Fibroblast of lung (primary cell): ENCODE data around the gene LIPA. TPM values are rescaled to one million over a fixed set of nuclear protein-coding genes. Genes with fewer than 3 reads are reported as not detected.

Experiments
- DNase-seq, 2 donors: peaks; one replicate each; pipeline versions ENCODE4 v3.0.0 to v3.0.0-alpha.2; 2010; ENCODE audit warnings: low read depth in 2 of 2
- H2AFZ ChIP-seq: 2 replicates; pipeline ENCODE4 v1.5.1; 2012; ENCODE audit warnings: low read length, control low read depth, inconsistent platforms
- H3K27ac ChIP-seq: 2 replicates; pipeline ENCODE4 v1.5.1; 2011; ENCODE audit warnings: low read length, control low read depth; ENCODE audit not compliant: insufficient read depth
- H3K27me3 ChIP-seq: 2 replicates; pipeline ENCODE4 v1.5.1; 2011; ENCODE audit warnings: mild to moderate bottlenecking, low read length; ENCODE audit not compliant: control insufficient read depth, insufficient read depth
- H3K36me3 ChIP-seq: 2 replicates; pipeline ENCODE4 v1.5.1; 2011; ENCODE audit warnings: low read length; ENCODE audit not compliant: control insufficient read depth, insufficient read depth
- H3K4me1 ChIP-seq: 2 replicates; pipeline ENCODE4 v1.5.1; 2011; ENCODE audit warnings: low read length; ENCODE audit not compliant: control insufficient read depth, insufficient read depth; ENCODE audit errors: extremely low read depth
- H3K4me2 ChIP-seq: 2 replicates; pipeline ENCODE4 v1.5.1; 2011; ENCODE audit warnings: low read length, control low read depth; ENCODE audit not compliant: insufficient read depth; ENCODE audit errors: extremely low read depth
- H3K4me3 ChIP-seq, 4 experiments: fragments of 200-600 bp in 1 of 4; sonication (generic) in 1 of 4; replicated peaks in 1 of 4; 2 replicates each; pipeline ENCODE4 v1.5.1; 2011 to 2016; ENCODE audit warnings: low read length in 4 of 4, low read depth in 3 of 4, mild to moderate bottlenecking in 3 of 4, control low read depth in 2 of 4, inconsistent platforms in 1 of 4, mixed read lengths in 1 of 4; ENCODE audit not compliant: insufficient read depth in 1 of 4; ENCODE audit errors: control extremely low read depth in 1 of 4
- H3K79me2 ChIP-seq: 2 replicates; pipeline ENCODE4 v1.5.1; 2012; ENCODE audit warnings: mild to moderate bottlenecking, low read length, inconsistent platforms; ENCODE audit not compliant: control insufficient read depth, insufficient read depth
- H3K9ac ChIP-seq: 2 replicates; pipeline ENCODE4 v1.5.1; 2011; ENCODE audit warnings: mild to moderate bottlenecking, low read length, control low read depth; ENCODE audit not compliant: insufficient read depth
- H3K9me3 ChIP-seq: 2 replicates; pipeline ENCODE4 v1.5.1; 2012; ENCODE audit warnings: low read depth, low read length; ENCODE audit not compliant: control insufficient read depth, insufficient read depth
- H4K20me1 ChIP-seq: 2 replicates; pipeline ENCODE4 v1.5.1; 2011; ENCODE audit warnings: low read length; ENCODE audit not compliant: control insufficient read depth, insufficient read depth; ENCODE audit errors: extremely low read depth
- EZH2 ChIP-seq: IDR thresholded peaks from 2 replicates; pipeline ENCODE4 v1.5.1; 2012; ENCODE audit warnings: low read length, control low read depth, mild to moderate bottlenecking; ENCODE audit errors: missing control alignments
- polyA plus RNA-seq, 2 donors: library from polyadenylated mRNA; depleted of rRNA in 1 of 2; stranded (reverse) in 1 of 2; unstranded in 1 of 2; fragments of >200 nt; gene quantifications; 2 replicates each; pipeline ENCODE4 v1.2.1, GENCODE V29; 2011 to 2012; ENCODE audit warnings: missing spikeins in 1 of 2
- total RNA-seq: library from RNA; depleted of rRNA; stranded (reverse); fragments of >200 nt; gene quantifications from 2 replicates; pipeline ENCODE4 v1.2.1, GENCODE V29; 2014
- TF ChIP-seq, protein P1 (sequence below), 2 donors: IDR thresholded peaks in 1 of 2; conservative IDR thresholded peaks in 1 of 2; 1 replicate in 1 of 2; 2 replicates in 1 of 2; pipeline ENCODE4 v1.5.1; 2011 to 2012; ENCODE audit warnings: low read length in 2 of 2, control low read depth in 1 of 2, inconsistent platforms in 1 of 2, low read depth in 1 of 2, mild to moderate bottlenecking in 1 of 2

The LIPA gene
- total and polyA plus RNA-seq, 2 donors (not counting 1 experiment from before 2014, with no cell fraction given), result 72.3 to 105 TPM

DNA sequence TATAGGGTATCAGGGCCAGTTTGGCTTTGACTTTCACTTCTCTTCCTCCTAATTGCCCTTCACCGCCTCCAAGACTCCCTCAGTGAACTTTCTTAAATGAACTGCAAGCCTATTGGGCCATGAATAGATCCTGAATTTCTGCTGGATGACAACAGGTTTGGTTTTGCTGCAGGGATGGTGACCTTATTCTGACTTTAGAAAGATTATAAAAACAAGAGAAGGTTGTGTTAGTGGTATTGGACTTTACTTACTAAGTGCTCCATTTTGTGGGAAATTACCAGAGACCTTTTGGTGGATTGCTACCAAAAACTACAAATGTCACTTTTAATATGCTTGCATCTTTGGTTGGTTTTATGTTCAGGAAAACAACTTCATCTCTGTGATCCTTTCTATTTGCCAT is 11.5 kb upstream of the LIPA start:
- H3K9me3 ChIP-seq, result no peaks in the 10 kb centered on the region
- H3K27ac ChIP-seq, result no peak overlapping the region
- no peak overlapping the region for H3K4me3 ChIP-seq
- H4K20me1 ChIP-seq, result no peaks in the 10 kb centered on the region
- no peak overlapping the region for H3K4me2 ChIP-seq
- H3K36me3 ChIP-seq, result no peaks in the 10 kb centered on the region
- no peaks in the 10 kb centered on the region for H3K27me3 ChIP-seq
- H3K9ac ChIP-seq, result no peak overlapping the region
- no peak for TF ChIP-seq EZH2
- TF ChIP-seq, protein P1, sequence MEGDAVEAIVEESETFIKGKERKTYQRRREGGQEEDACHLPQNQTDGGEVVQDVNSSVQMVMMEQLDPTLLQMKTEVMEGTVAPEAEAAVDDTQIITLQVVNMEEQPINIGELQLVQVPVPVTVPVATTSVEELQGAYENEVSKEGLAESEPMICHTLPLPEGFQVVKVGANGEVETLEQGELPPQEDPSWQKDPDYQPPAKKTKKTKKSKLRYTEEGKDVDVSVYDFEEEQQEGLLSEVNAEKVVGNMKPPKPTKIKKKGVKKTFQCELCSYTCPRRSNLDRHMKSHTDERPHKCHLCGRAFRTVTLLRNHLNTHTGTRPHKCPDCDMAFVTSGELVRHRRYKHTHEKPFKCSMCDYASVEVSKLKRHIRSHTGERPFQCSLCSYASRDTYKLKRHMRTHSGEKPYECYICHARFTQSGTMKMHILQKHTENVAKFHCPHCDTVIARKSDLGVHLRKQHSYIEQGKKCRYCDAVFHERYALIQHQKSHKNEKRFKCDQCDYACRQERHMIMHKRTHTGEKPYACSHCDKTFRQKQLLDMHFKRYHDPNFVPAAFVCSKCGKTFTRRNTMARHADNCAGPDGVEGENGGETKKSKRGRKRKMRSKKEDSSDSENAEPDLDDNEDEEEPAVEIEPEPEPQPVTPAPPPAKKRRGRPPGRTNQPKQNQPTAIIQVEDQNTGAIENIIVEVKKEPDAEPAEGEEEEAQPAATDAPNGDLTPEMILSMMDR (conservative IDR thresholded peaks at IDR 0.05 in 1 of 2, IDR thresholded peaks at IDR 0.05 in 1 of 2; ENCODE audit: low read depth in 1 of 2, low read length in 2 of 2), result no peak
- peaks cover 10% of the 10 kb centered on the region for H3K4me1 ChIP-seq
- no peaks in the 10 kb centered on the region for H3K79me2 ChIP-seq
- no peak for DNase-seq
- H2AFZ ChIP-seq, result no peak overlapping the region

DNA sequence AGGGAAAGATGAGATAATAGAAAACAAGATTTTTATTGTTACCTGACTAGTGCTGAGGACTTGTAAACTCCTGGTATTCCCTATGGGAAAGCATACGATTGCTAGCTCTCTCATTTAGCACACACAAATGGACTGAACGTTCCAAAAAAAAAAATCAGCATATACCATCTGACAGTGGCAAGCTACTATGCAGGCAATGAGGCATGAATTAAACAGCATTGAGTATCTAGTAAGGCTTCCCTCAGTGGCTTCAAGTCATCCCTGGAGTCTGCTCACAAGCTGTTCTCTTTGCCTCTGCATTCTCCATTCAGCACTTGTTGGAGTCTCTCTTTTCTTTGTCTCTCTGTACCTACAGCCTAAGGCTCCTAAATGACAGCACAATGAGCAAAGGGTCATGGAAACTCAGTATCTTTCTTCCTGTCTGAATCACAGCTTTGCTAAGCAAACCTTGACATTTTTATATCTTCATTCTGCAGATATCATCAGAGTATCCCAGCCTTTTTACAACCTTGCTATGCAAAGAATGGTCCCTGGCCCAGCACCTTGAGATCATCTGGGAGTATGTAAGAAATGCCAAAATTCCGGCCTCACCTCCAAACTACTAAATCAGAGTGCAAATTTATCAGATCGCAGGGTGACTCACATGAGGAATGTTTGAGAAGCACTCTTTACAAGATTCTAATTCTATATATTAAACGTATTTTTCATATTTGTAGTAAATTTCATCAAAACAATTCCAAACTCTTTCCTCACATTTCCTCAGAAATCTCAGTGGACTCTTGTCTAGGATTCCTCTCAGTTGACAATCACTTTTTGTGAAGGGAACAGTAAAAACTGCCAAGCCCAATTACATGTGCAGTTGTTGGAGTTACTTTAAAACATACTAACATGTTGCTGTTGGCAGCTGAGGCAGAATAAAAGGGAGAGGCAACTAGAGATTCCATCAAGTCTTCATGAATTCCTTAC is 10.8 kb upstream of the LIPA start:
- Histone ChIP-seq H3K27me3 (no peaks in the 10 kb centered on the region), H3K4me3 (no peak overlapping the region), H2AFZ (no peak overlapping the region), H3K4me1 (peaks cover 10% of the 10 kb centered on the region), H3K79me2 (no peaks in the 10 kb centered on the region), H3K36me3 (no peaks in the 10 kb centered on the region), H3K9me3 (no peaks in the 10 kb centered on the region), H3K4me2 (no peak overlapping the region), H3K27ac (no peak overlapping the region), H4K20me1 (no peaks in the 10 kb centered on the region), H3K9ac (no peak overlapping the region)
- DNase-seq, result peak in 1 of 2 donors; percentile 74
- TF ChIP-seq EZH2, result no peak
- TF ChIP-seq, protein P1 (conservative IDR thresholded peaks at IDR 0.05 in 1 of 2, IDR thresholded peaks at IDR 0.05 in 1 of 2; ENCODE audit: low read depth in 1 of 2, low read length in 2 of 2), result no peak

GRCh38 chr10:89258881-89259280 is 7.3 kb upstream of the LIPA start:
- H3K4me3 ChIP-seq, result no peak overlapping the region
- no peaks in the 10 kb centered on the region for H3K9me3 ChIP-seq
- H4K20me1 ChIP-seq, result no peaks in the 10 kb centered on the region
- no peaks in the 10 kb centered on the region for H3K79me2 ChIP-seq
- no peak overlapping the region for H3K4me2 ChIP-seq
- peaks cover 10% of the 10 kb centered on the region for H3K4me1 ChIP-seq
- DNase-seq, result no peak
- TF ChIP-seq EZH2, result no peak
- TF ChIP-seq, protein P1 (conservative IDR thresholded peaks at IDR 0.05 in 1 of 2, IDR thresholded peaks at IDR 0.05 in 1 of 2; ENCODE audit: low read depth in 1 of 2, low read length in 2 of 2), result no peak
- no peaks in the 10 kb centered on the region for H3K27me3 ChIP-seq
- no peak overlapping the region for H3K9ac ChIP-seq
- no peaks in the 10 kb centered on the region for H3K36me3 ChIP-seq
- H2AFZ ChIP-seq, result no peak overlapping the region
- no peak overlapping the region for H3K27ac ChIP-seq
